ENCODE measurements around the gene ERCC6L.

ERCC6L gene

DNA sequence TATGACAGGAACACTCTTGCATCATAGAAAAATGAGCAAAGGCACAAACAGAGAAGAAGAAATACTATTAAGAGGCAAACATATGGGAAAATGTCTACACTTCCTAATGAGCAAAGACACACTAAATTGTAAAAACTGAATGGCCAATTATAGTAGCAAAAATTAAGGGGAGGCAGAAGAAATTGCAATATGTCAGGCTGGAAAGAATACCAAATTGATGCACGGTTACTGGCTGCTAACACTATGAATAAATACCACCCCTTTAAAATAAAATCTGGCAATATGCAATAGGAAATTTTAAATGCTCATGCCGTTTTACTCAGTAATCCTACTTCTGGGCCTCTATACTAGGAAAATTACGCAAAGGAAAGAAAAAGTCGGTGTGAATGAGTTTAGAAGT is 73.3 kb downstream of the ERCC6L start:
- no peak overlapping the region for H3K4me3 ChIP-seq (ENCODE audit: low read depth in 1 of 2, low read length in 2 of 2)
- ATAC-seq (ENCODE audit: insufficient read depth, low read depth) (no peak), DNase-seq (no peak)
- no peak overlapping the region for H2AFZ ChIP-seq (ENCODE audit: low read depth, low read length)
- no peak overlapping the region for H3K4me2 ChIP-seq (ENCODE audit: insufficient read depth, low read length)
- no peaks in the 10 kb centered on the region for H3K9me3 ChIP-seq (ENCODE audit: insufficient read depth, low read length, severe bottlenecking)
- H3K9ac ChIP-seq (ENCODE audit: low read depth, low read length), result no peak overlapping the region
- H3K27me3 ChIP-seq (ENCODE audit: insufficient read depth, low read length, poor library complexity), result no peaks in the 10 kb centered on the region
- no peaks in the 10 kb centered on the region for H3K4me1 ChIP-seq (ENCODE audit: insufficient read depth, low read length)
- no peak overlapping the region for H3K27ac ChIP-seq (ENCODE audit: low read length)
- no peaks in the 10 kb centered on the region for H3K79me2 ChIP-seq (ENCODE audit: insufficient read depth, low read length)
- TF ChIP-seq, protein P1, sequence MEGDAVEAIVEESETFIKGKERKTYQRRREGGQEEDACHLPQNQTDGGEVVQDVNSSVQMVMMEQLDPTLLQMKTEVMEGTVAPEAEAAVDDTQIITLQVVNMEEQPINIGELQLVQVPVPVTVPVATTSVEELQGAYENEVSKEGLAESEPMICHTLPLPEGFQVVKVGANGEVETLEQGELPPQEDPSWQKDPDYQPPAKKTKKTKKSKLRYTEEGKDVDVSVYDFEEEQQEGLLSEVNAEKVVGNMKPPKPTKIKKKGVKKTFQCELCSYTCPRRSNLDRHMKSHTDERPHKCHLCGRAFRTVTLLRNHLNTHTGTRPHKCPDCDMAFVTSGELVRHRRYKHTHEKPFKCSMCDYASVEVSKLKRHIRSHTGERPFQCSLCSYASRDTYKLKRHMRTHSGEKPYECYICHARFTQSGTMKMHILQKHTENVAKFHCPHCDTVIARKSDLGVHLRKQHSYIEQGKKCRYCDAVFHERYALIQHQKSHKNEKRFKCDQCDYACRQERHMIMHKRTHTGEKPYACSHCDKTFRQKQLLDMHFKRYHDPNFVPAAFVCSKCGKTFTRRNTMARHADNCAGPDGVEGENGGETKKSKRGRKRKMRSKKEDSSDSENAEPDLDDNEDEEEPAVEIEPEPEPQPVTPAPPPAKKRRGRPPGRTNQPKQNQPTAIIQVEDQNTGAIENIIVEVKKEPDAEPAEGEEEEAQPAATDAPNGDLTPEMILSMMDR (IDR thresholded peaks at IDR 0.05; ENCODE audit: borderline replicate concordance, extremely low read depth, low read length, poor library complexity, severe bottlenecking), result no peak
- TF ChIP-seq EZH2 (IDR thresholded peaks at IDR 0.05; ENCODE audit: borderline replicate concordance, low read depth, low read length, severe bottlenecking), result no peak
- no peaks in the 10 kb centered on the region for H3K36me3 ChIP-seq (ENCODE audit: insufficient read depth, low read length)
- H4K20me1 ChIP-seq (ENCODE audit: insufficient read depth, low read length), result no peaks in the 10 kb centered on the region

DNA sequence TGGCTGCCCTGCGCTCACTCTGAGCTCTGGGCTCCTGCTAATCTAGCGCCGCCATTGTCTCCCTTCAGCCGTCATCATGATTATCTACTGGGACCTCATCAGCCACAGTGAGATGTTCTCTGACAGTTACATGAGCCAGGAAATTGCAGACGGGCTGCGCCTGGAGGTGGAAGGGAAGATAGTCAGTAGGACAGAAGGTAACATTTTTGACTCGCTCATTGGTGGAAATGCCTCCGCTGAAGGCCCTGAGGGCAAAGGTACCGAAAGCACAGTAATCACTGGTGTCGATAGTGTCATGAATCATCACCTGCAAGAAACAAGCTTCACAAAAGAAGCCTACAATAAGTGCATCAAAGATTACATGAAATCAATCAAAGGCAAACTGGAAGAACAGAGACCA is 79.1 kb downstream of the ERCC6L start:
- Histone ChIP-seq H3K27me3 (ENCODE audit: insufficient read depth, low read length, poor library complexity) (no peaks in the 10 kb centered on the region), H3K79me2 (ENCODE audit: insufficient read depth, low read length) (no peaks in the 10 kb centered on the region), H3K4me3 (ENCODE audit: low read depth in 1 of 2, low read length in 2 of 2) (no peak overlapping the region), H3K4me1 (ENCODE audit: insufficient read depth, low read length) (no peaks in the 10 kb centered on the region), H3K9ac (ENCODE audit: low read depth, low read length) (no peak overlapping the region), H3K27ac (ENCODE audit: low read length) (no peak overlapping the region), H3K36me3 (ENCODE audit: insufficient read depth, low read length) (no peaks in the 10 kb centered on the region), H3K9me3 (ENCODE audit: insufficient read depth, low read length, severe bottlenecking) (no peaks in the 10 kb centered on the region), H2AFZ (ENCODE audit: low read depth, low read length) (no peak overlapping the region), H3K4me2 (ENCODE audit: insufficient read depth, low read length) (no peak overlapping the region), H4K20me1 (ENCODE audit: insufficient read depth, low read length) (no peaks in the 10 kb centered on the region)
- DNase-seq (no peak), ATAC-seq (ENCODE audit: insufficient read depth, low read depth) (no peak)
- TF ChIP-seq, protein P1 (IDR thresholded peaks at IDR 0.05; ENCODE audit: borderline replicate concordance, extremely low read depth, low read length, poor library complexity, severe bottlenecking), result no peak
- no peak for TF ChIP-seq EZH2 (IDR thresholded peaks at IDR 0.05; ENCODE audit: borderline replicate concordance, low read depth, low read length, severe bottlenecking)

DNA sequence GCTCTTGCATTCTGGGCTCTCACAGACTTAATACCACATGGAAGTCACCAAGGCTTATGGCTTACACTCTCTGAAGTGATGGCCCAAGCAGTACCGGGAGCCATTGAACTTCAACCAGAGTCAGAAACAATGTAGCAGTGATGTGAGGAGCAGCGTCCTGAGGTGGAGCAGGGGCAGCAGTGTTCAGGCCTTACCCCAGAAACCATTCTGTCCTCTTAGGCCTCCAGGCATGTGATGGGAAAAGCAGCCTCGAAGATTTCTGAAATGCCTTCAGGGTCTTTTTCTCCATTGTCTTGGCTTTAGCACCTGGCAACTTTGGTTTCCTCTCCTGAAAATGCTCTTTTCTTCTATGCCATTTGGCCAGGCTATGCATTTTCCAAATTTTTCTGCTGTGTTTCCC is 80.1 kb downstream of the ERCC6L start:
- no peak for ATAC-seq (ENCODE audit: insufficient read depth, low read depth)
- no peaks in the 10 kb centered on the region for H4K20me1 ChIP-seq (ENCODE audit: insufficient read depth, low read length)
- H2AFZ ChIP-seq (ENCODE audit: low read depth, low read length), result no peak overlapping the region
- H3K27me3 ChIP-seq (ENCODE audit: insufficient read depth, low read length, poor library complexity), result no peaks in the 10 kb centered on the region
- no peak overlapping the region for H3K4me3 ChIP-seq (ENCODE audit: low read depth in 1 of 2, low read length in 2 of 2)
- no peaks in the 10 kb centered on the region for H3K9me3 ChIP-seq (ENCODE audit: insufficient read depth, low read length, severe bottlenecking)
- H3K27ac ChIP-seq (ENCODE audit: low read length), result no peak overlapping the region
- no peak for DNase-seq
- no peaks in the 10 kb centered on the region for H3K4me1 ChIP-seq (ENCODE audit: insufficient read depth, low read length)
- no peak overlapping the region for H3K9ac ChIP-seq (ENCODE audit: low read depth, low read length)
- no peaks in the 10 kb centered on the region for H3K79me2 ChIP-seq (ENCODE audit: insufficient read depth, low read length)
- H3K4me2 ChIP-seq (ENCODE audit: insufficient read depth, low read length), result no peak overlapping the region
- TF ChIP-seq, protein P1 (IDR thresholded peaks at IDR 0.05; ENCODE audit: borderline replicate concordance, extremely low read depth, low read length, poor library complexity, severe bottlenecking), result no peak
- TF ChIP-seq EZH2 (IDR thresholded peaks at IDR 0.05; ENCODE audit: borderline replicate concordance, low read depth, low read length, severe bottlenecking), result no peak
- H3K36me3 ChIP-seq (ENCODE audit: insufficient read depth, low read length), result no peaks in the 10 kb centered on the region

All from DND-41 (cell line).